HG02588 (cell line): ENCODE data around the gene PARK7.
"Not testable (repeated sequence)": the region's sequence is repeated elsewhere in the genome, so short reads cannot be mapped to it uniquely, and the experiment has no call there.

Experiments used
- ATAC-seq: cut with Tn5 transposase; IDR thresholded peaks from one replicate; pipeline ENCODE4 v1.9.1; 2021; ENCODE audit warnings: mild to moderate bottlenecking, moderate library complexity; ENCODE audit not compliant: unreplicated experiment

Gene PARK7

DNA sequence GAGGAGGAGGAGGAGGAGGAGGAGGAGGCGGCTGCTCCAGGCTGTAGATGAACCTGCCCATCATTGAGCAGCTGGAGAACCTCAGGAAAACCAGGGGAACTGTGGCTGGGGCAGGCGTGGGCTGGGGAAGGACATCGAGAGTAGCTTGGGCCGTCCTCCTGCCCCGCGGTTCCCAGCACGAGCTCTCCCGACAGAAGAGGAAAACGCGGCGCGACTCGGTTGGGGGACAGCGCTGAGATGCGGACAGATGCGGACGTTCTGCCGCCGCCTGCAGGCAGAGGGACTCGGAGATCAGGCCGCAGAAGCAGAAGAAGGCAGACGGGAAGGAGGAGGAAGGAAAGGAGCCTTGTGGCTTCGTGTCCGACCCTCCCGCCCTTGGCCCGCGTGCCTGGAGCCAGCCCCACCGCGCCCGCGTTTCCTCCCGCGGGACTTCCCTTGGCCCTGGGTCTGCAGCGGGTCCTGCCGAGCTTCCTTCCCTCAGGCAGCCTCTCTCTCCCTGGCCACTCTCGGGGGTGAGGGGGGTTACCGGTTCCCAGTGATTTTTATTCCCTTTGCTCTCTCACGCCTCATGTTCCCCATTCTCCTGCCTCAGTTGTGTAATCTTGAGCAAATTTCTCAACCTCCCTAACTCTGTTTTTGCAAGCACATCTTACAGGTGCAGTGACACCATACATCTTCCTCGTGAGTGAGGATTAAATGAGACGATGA is 19.1 kb upstream of the PARK7 start:
- no peak for ATAC-seq

DNA sequence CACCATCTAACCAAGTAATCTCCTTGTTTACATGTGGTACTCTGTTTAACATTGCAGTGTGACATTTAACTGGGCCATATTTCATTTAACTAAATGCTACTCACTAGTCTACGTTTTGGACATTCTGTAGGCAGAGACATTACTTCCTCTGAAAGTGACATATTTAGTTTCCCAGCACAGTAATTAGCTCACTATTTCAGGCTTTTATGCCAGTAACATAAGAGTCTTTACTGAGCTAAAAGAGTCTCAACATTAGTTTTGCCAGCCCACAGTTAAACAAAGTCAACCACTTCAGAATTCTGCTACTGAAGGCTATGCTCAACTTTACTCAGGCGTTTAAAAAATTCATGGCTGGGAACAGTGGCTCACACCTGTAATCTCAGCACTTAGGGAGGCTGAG is 18.3 kb upstream of the PARK7 start:
- no peak for ATAC-seq

DNA sequence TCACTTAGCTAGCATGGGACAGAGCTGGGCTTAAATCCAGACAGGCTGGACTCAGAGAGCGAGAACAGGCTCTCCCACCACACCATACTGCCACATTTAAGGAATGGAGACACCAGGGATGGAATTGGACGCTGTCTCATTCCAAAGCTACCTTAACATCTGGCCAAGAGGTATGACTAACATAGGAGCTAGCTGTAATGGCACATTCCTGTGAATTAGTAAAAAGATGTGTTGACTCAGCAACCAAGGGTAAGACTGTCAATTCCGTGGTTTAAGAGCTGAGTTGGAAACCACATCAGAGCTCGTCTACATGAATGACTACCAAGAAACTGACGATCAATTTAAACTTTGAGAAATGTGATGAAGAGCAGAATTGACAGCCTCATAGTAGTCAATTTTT is 12.6 kb upstream of the PARK7 start:
- no peak for ATAC-seq

DNA sequence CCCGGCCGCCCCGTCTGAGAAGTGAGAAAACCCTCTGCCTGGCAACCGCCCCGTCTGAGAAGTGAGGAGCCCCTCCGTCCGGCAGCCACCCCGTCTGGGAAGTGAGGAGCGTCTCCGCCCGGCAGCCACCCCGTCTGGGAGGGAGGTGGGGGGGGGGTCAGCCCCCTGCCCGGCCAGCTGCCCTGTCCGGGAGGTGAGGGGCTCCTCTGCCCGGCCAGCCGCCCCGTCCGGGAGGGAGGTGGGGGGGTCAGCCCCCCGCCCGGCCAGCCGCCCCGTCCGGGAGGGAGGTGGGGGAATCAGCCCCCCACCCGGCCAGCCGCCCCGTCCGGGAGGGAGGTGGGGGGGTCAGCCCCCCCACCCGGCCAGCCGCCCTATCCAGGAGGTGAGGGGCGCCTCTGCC is 8.7 kb upstream of the PARK7 start:
- not testable (repeated sequence) for ATAC-seq

DNA sequence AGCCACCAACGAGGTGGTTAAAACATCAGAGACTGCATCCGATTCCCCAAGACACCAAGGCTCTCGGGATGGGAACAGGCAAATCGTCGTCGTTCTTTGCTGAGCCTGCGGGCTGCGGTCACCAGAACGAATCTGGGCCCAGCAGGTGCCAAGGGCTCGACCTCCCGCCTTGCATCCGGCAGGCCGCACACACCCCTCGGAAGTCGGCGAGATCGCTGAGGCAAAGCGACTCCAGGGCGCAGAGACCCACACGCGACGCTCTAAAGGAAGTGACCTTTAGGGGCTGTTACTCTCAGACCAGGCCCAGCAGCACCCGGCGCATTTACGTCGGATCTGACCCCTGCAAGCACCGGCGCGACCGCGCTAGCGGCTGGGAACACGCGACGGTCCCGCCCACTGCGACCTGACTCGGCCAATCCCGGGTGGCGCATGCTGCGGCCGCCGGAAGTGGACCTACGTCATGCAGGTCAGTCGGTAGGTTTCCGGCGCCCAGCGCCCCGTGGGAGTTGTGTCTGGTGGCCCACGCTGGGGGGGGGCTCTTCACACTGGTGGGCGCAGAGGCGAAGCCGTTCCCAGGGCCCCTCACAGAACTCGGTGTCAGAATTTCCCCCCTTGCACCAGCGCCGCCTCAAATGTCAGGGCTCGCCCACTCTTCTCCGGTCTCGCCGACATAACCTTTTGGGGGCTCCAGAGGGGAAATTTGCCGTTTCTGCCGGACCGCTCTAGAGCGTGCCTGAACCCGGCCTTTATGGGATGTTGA is 7.5 kb upstream of the PARK7 start:
- ATAC-seq, result peak; percentile 94

DNA sequence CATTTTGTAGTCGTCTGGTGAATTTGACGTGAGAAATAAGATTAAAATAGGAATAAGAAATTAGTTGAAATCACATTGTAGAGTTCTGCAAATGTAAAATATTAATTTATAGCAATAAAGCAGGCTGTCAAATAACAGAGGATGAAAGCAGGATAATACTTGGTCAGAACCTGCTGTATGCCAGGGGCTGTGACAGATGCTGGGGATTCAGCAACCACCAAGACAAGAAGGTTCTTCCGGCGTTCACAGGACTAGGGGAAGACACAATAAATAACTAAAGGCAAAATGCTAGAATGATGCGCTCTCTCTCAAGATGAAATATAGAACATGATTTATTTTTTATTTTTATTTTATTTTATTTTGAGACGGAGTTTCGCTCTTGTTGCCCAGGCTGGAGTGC is 6.8 kb upstream of the PARK7 start:
- no peak for ATAC-seq

DNA sequence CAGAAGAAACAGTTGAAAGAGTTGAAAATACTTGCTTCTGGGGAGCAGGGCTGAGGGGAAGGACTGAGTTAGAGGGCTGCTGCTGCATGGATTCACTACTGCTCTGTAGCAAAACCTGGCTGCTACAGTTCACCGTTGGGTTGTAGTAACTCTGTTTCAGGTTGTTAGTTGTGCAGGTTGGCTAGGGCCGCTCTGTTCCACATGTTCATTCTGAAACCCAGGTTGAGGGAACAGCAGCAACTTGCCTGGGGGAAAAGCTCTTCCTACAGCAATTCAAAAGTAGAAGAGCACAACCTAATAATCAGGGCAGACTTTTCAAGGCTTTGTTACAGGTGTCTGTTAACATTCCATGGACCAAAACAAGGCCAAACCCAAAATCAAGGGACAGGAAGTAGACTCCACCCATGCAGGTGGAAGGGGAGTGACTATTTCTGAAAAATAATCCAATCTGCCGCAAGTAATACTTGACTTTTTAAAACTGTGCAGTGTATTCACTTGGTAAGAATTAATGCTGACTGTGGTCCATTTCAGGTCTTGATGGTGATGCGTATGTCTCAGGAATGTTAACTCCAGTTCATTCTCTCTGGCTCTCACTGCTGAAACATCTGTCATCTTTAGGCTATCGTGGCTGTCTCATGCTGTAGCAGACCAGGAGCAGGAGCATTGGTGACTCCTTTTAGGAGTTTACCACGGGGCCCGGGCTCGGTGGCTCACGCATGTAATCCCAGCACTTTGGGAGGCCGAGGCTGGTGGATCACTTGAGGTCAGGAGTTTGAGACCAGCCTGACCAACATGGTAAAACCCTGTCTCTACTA is 5.1 kb upstream of the PARK7 start:
- no peak for ATAC-seq

DNA sequence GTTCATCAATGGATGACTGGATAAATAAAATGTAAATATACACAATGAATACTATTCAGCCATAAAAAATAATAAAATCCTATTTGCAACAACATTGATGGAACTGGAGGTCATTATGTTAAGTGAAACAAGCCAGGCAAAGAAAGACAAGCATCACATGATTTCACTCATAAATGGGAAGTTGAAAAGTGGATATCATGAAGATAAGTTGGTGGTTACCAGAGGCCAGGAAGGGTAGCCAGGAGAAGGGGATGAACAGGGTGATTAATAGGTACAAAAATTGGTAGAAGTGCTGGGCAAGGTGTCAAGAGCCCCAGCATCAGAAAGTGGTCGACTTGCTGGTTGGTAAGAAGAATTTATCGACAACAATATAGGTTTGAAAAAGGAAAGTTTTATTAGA is 1.3 kb upstream of the PARK7 start:
- no peak for ATAC-seq

DNA sequence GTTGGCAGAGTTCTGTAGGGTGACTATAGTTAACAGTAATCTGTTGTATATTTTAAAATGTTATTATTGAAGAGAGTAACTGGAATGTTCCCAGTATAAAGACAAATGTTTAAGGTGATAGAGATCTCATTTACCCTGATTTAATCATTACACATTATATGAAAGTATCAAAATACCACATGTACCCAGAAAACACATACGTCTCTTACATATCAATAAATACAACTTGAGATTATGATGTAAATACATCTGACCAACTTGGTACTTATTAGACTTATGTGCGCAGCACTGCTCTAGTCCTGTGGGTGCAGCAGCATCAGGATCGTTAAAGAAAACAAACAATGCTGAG is 670 bp upstream of the PARK7 start:
- no peak for ATAC-seq

DNA sequence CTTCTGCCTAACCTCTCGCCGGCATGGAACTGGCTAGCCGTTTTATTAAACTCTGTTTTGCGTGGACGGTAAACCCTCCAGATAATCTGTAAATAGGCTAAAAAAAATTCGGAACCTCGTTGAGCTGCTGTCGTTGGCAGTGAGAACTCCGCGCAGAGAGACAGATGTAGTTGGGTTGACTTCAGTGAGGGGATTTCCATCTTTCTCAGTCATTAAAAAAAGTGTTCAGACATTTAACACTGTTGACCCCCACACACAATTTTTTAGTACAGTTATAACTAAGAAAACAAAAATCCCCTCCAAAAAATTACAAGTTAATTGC is 464 bp downstream of the PARK7 start:
- ATAC-seq, result peak; percentile 0

DNA sequence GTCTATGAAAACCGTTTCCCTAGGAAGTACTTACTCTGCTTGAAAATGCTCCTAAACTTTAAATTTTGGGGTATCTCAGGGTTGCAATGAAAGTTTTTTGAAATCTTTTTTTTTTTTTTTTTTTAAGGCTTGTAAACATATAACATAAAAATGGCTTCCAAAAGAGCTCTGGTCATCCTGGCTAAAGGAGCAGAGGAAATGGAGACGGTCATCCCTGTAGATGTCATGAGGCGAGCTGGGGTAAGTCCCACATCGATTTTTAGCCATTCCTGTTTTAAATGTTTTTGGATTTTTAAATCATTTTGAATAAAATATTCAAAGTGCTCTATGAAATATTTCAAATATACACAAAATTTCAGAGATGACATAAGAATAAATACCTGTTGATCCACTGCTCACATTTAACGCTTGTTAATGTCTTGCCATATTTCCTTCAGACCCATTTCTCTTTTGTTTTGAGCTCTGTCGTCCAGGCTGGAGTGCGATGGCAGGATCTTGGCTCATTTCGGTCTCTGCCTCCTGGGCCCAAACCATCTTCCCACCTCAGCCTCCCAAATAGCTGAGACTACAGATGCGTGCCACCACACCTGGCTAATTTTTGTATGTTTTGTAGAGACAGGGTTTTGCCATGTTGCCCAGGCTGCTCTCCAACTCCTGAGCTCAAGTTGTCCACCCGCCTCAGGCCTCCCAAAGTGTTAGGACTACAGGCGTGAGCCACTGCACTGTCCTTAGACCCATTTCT is 1.3 kb downstream of the PARK7 start:
- ATAC-seq, result no peak

DNA sequence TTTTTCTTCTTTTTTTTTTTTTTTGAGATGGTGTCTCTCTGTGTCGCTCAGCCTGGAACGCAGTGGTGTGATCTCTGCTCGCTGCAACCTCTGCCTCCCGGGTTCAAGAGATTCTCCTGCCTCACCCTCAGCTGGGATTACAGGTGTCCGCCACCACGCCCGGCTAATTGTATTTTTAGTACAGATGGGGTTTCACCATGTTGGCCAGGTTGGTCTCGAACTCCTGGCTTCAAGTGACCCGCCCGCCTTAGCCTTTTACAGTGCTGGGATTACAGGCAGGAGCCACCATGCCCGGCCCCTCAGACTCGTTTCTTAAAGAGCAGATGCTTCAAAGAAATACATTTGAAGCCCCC is 1.8 kb downstream of the PARK7 start:
- not testable (repeated sequence) for ATAC-seq

DNA sequence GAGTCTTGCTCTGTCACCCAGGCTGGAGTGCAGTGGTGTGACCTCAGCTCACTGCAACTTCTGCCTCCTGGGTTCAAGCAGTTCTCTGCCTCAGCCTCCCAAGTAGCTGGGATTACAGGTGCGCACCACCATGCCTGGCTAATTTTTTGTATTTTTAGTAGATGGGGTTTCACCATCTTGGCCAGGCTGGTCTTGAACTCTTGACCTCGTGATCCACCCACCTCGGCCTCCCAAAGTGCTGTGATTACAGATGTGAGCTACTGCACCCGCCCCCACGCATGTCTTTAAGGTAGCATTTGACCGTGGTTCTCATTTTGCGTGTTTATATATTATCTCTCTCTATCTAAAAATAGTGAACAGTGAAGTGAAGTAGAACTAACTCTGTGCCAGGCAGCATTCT is 2.3 kb downstream of the PARK7 start:
- ATAC-seq, result not testable (repeated sequence)

DNA sequence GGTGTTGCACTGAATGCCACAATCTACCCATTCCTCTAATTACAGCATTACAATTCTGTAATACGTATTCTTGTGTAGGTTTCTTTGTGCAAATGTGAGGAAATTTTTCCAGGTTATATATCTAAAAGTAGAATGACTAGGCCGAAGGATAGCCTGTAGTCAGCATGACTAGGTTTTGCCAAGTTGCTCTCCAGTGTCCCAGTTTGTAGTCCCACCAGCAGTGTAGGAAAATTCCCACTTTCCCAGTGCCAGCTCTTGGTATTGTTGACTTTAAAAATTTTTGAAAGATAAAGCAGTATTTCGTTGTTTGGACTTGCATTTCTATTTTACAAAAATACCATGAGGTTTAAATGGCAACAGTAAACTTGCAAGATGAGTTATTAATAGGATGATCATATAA is 3.0 kb downstream of the PARK7 start:
- ATAC-seq, result no peak

DNA sequence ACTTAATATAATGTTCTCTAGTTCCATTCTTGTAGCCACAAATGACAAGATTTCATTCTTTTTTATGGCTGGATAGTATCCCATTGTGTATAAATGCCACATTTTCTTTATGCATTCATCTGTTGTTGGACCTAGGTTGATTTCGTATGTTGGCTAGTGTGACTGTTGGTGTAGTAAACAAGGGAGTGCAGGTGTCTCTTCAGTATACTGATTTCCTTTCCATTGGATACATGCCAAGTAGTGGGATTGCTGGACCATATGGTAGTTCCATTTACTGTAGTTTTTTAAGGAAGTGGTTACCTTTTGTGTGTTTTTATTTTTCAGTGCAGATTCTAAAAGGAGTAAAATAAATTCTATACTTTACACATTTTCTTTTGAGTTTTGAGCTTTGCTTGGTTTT is 5.7 kb downstream of the PARK7 start:
- no peak for ATAC-seq

DNA sequence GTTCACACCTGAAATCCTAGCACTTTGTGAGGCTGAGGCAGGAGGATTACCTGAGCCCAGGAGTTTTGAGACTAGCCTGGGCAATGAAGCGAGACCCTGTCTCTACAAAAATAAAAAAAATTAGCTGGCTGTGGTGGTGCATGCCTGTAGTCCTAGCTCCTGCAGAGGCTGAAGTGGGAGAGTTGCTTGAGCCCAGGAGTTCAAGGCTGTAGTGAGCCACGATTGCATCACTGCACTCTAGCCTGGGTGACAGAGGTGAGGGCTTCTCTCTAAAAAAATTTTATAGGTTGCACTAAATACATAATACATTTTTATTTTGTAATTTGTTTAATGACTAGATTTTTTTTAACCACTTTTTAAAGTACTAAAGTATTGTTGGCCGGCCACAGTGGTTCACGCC is 6.1 kb downstream of the PARK7 start:
- no peak for ATAC-seq

DNA sequence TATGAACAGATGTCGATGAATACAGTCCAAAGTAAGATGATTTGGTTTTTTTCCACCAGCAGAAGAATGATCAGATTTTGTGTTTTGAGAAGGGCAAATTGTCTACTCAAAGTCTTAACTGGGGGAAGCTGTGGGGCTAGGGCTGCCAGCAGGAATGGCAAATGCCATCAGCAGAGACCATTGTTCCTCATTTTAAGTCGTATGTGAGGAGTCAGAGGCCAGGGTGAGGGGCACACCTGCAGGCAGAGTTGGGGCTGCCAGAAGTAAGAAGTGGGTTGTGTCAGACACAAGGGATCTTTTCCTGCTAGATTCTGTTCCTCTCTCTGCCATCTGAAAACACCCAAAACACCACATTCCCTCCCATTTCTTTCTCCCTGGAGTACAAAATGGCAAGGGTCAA is 8.7 kb downstream of the PARK7 start:
- ATAC-seq, result no peak

DNA sequence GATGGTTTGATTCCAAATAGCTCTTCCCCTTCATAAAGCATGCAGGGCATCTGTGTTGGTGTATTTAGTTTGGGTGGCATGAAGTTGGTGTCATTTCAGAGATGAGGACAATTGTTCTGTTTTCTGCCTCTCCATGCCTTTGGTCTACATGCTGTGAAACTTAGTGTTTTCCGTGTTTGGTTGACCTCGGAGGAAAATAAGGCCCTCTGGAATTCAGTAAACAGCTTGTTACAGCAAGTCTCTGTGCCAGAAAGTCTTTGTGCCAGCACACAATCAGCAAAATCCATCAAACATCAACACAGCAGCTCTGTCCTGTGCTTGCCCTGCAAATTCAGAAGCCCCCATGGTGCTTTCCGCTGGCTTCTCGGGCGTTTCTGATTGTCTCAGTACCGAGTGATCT is 9.5 kb downstream of the PARK7 start:
- no peak for ATAC-seq

DNA sequence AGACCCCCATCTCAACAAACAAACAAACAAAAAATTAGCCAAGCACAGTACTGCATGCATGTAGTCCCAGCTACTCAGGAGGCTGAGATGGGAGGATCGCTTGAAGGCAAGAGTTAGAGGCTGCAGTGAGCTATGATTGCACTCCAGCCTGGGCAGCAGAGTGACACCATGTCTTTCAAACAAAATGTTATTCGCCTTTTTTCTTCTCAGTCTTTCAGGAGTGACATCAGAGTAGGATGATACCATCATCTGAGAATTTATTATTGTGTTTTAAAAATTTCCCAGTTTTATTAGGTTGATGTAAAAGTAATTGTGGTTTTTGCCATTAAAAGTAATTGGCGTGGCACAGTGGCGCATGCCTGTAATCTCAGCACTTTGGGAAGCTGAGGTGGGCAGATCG is 10.8 kb downstream of the PARK7 start:
- no peak for ATAC-seq

DNA sequence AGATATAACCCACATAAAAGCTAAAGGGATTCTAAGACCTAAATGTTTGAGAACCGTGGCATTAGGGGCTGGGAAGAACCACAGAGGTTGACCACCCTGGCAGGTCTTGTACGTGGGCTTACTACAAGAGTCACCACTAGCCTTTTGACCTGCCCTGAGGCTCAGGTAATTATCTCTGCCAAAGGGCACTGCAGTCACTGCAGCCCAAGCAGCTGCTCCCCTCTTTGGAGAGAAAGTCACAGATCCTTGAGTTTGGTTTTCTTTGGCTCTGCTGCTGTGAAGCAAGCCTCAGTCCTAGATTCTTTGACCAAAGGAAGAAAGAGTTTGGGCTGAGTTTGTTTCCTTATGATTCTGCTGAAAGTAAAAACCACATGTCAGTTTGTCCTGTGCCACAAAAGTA is 11.6 kb downstream of the PARK7 start:
- no peak for ATAC-seq

DNA sequence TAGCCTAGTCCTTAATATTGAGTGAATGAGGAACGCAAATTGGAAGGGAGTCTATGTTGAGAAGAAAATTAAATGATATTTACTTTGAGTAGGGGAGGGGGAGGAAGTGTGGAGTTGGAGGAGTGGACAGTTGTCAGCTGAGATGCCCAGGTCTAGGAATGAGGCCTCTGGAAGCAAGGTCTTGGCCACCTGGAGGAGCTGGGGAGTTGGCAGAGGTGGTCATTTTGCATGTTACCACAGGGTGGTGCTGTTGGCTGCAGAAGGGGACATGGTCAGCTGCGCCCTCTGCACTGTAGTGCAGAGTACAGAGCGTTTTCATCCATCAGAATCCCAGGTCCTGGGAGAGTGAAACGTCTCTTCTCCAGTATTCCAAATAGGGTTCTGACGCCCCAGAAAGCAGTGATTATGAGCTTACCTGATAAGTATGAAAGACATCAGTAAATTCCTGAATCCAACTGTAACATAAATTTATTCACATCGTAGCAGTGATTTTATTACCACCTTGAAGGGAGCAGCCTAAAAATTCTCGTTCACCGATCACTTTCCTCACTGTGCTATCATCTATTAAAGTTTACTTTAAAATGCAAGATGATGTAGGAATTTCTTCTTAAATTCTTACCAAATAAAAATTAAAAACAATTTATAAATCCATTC is 13.8 kb downstream of the PARK7 start:
- ATAC-seq, result no peak
